Gastroesophageal sphincter (tissue), 3 donors: ENCODE data around the gene HAUS8.

Experiments
- CTCF ChIP-seq, 4 experiments: fragments of 200-600 bp in 2 of 4; fragments of 450-650 bp in 2 of 4; sonication (generic) in 1 of 4; IDR thresholded peaks; one replicate each; pipeline ENCODE4 v1.5.1; 2017 to 2019; ENCODE audit warnings: antibody characterized with exemption in 4 of 4, mild to moderate bottlenecking in 2 of 4, moderate library complexity in 2 of 4
- POLR2A ChIP-seq, 2 donors: fragments of 450-650 bp; IDR thresholded peaks; one replicate each; pipeline ENCODE4 v1.6.1; 2017; ENCODE audit warnings: antibody characterized with exemption in 2 of 2, mild to moderate bottlenecking in 2 of 2, moderate library complexity in 1 of 2

GRCh38 chr19:17060802-17061201 is 14.4 kb downstream of the HAUS8 start:
- TF ChIP-seq POLR2A (IDR thresholded peaks at IDR 0.05) (no peak), CTCF (IDR thresholded peaks at IDR 0.05) (no peak)
